PC-3 (cell line): ENCODE measurements around the gene ST3GAL2.
"Not testable (repeated sequence)": the region's sequence is repeated elsewhere in the genome, so short reads cannot be mapped to it uniquely, and the experiment has no call there.

ENCODE experiments used
- EZH2 ChIP-seq: fragments of 300-600 bp; sonication (generic); IDR thresholded peaks from one replicate; pipeline ENCODE4 v1.6.1; 2017; ENCODE audit warnings: antibody characterized with exemption, mild to moderate bottlenecking, low read length; ENCODE audit not compliant: unreplicated experiment
- EZH2phosphoT487 ChIP-seq: fragments of 300-600 bp; sonication (generic); IDR thresholded peaks from 2 replicates; pipeline ENCODE4 v1.6.1; 2018; ENCODE audit warnings: mild to moderate bottlenecking, antibody characterized with exemption, low read length, borderline replicate concordance
- TF ChIP-seq, protein P1 (sequence below): fragments of 300-600 bp; sonication (generic); conservative IDR thresholded peaks from 2 replicates; pipeline ENCODE4 v1.5.1; 2017; ENCODE audit warnings: antibody characterized with exemption, low read depth, mild to moderate bottlenecking, low read length

DNA sequence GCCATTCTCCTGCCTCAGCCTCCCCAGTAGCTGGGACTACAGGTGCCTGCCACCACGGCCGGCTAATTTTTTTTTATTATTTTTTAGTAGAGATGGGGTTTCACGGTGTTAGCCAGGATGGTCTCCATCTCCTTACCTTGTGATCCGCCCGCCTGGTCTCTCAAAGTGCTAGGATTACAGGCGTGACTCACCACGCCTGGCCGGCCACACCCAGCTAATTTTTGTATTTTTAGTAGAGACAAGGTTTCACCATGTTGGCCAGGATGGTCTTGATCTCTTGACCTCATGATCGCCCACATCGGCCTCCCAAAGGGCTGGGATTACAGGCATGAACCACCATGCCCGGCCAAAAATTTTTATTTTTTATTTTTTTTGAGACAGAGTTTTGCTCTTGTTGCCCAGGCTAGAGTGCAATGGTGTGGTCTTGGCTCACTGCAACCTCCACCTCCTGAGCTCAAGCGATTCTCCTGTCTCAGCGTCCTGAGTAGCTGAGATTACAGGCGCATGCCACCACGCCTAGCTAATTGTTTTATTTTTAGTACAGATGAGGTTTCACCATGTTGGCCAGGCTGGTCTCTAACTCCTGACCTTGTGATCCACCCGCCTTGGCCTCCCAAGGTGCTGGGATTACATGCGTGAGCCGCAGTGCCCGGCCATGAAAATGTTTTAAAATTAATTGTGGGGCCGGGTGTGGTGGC is 52.5 kb downstream of the ST3GAL2 start:
- TF ChIP-seq, protein P1, sequence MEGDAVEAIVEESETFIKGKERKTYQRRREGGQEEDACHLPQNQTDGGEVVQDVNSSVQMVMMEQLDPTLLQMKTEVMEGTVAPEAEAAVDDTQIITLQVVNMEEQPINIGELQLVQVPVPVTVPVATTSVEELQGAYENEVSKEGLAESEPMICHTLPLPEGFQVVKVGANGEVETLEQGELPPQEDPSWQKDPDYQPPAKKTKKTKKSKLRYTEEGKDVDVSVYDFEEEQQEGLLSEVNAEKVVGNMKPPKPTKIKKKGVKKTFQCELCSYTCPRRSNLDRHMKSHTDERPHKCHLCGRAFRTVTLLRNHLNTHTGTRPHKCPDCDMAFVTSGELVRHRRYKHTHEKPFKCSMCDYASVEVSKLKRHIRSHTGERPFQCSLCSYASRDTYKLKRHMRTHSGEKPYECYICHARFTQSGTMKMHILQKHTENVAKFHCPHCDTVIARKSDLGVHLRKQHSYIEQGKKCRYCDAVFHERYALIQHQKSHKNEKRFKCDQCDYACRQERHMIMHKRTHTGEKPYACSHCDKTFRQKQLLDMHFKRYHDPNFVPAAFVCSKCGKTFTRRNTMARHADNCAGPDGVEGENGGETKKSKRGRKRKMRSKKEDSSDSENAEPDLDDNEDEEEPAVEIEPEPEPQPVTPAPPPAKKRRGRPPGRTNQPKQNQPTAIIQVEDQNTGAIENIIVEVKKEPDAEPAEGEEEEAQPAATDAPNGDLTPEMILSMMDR = not testable (repeated sequence)
- not testable (repeated sequence) for TF ChIP-seq EZH2phosphoT487, EZH2
